Urothelium cell line (cell line): Measurements from ENCODE around the gene SCAF4.
"Not testable (repeated sequence)": the region's sequence is repeated elsewhere in the genome, so short reads cannot be mapped to it uniquely, and the experiment has no call there.

Source experiments
- DNase-seq: peaks from one replicate; pipeline ENCODE4 v3.0.0; 2011; ENCODE audit warnings: low spot score, mixed read lengths
- FAIRE-seq: peaks from 2 replicates; lab custom pipeline; 2011; peaks lifted over from hg19 to GRCh38; lab: Jason Lieb, UNC

SCAF4 gene

GRCh38 chr21:31731857-31732596, at the start of gene SCAF4:
TSS of gene SCAF4 (minus strand) at chr21:31732118. CDS start at chr21:31731692, 426 bp downstream.
- peak; percentile 99 for FAIRE-seq
- DNase-seq = peak; percentile 100

GRCh38 chr21:31780944-31781343, 49.0 kb upstream of the SCAF4 start:
- FAIRE-seq (no peak), DNase-seq (no peak)

DNA sequence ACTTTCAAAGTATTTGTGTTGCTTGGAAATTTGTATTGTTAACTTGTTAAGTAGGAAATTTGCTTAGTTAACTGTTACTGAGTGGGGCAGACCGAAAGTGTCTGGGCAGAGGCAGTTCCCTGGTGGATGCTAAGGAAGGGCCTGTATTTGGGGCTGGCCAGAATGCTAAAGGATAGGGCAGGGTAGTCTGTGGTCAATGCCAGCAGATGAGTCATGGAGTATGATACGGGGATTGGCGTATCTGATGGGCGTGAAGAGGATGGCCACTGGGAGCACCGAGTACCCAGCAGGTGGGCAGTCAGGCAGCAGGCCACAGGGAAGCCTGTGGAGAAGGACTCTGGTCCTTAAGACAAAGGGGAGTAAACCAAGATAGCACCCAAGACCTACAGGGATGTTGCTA, 46.6 kb upstream of the SCAF4 start:
- FAIRE-seq = peak; percentile 46

DNA sequence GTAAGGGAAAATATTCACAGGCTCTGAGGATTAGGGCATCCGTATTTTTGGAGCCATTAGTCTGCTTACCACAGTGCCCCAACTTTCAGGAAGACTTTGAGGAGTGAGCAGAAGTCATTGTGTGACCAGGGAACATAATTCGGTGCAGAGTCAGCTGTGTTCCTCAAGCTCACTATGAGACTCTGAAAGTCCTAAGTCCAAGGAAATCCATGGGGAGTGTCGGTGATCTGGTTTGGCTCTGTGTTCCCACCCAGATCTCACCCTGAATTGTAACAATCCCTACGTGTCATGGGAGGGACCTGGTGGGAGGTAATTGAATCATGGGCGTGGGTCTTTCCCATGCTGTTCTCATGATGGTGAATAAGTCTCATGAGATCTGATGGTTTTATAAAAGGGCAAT, 45.9 kb upstream of the SCAF4 start:
- DNase-seq (no peak), FAIRE-seq (no peak)

More for the DNA sequence above, 46.6 kb upstream of the SCAF4 start:
- DNase-seq = no peak

GRCh38 chr21:31774031-31774430, 42.1 kb upstream of the SCAF4 start:
- FAIRE-seq = no peak
- no peak for DNase-seq

DNA sequence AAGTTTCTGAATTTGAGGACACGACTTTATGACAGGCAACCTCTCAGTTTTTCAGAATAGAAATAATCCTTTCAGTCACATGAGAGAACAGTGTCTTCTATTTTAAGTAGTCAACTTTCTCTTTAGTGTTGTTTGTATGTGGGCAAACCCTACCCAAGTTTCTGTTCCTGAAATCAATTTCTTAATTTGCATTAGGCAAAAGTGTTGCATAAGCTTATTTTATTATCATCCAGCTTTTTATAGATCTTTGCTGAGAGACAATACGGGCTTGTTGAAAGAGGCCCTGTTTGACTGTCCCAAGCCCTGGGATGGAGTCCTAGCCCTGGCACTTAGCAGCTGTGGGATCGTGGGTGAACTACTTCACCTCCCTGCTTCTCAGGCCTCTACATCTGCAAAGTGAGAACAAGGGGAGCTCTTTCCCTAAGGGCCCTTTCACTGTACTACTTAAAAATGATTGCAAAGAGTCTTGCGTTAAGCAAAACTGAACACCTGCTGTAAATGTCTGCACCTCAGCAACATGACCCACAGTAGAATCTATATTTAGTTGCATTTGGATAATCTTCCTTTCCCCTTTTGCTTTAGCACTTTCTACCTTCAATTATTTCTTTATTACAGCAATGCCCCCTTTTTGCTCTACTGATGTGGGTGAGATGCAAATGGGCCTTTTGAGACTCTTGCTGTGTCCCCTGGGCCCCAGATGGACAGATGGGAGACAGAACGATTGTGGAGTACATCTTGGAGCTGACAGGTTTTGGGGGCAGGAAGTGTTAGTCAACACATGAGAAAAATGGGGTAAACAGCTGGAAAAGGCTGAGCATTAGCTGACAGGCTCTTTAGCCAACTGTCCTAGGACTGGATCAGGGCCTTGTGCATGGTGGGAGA, 41.0 kb upstream of the SCAF4 start:
- no peak for FAIRE-seq

GRCh38 chr21:31771685-31772084, 39.8 kb upstream of the SCAF4 start:
- FAIRE-seq (no peak), DNase-seq (no peak)

More for the DNA sequence above, 41.0 kb upstream of the SCAF4 start:
- no peak for DNase-seq

DNA sequence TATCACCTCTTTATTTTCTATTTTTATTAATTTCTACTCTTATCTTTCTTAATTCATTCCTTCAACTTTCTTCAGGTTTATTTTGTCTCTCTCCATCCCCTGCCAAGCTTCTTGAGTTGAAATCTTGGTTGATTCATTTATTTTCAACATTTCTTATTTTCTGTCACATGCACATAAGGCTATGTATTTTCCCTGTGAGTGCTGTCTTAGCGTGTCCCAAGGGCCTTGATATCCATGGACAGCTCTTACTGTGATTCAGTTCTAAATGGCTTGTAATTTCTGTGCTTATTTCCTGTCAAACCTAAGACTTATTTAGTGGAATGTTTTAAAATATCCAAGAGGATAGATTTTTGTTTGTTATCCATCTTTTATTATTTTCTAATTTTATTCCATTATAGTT, 36.8 kb upstream of the SCAF4 start:
- DNase-seq (no peak), FAIRE-seq (no peak)

DNA sequence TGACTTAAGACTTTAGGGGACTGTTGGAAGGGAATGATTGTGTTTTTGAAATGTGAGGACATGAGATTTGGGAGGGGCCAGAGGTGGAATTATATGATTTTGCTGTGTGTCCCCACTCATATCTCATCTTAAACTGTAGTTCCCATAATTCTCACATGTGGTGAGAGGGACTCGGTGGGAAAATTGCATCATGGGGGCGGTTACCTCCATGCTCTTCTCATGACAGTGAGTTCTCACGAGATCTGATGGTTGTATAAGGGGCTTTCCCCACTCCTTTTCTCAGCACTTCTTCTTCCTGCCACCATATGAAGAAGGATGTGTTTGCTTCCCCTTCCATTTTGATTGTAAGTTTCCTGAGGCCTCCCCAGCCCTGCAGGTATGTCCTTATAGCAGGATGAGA, 35.0 kb upstream of the SCAF4 start:
- FAIRE-seq (no peak), DNase-seq (no peak)

DNA sequence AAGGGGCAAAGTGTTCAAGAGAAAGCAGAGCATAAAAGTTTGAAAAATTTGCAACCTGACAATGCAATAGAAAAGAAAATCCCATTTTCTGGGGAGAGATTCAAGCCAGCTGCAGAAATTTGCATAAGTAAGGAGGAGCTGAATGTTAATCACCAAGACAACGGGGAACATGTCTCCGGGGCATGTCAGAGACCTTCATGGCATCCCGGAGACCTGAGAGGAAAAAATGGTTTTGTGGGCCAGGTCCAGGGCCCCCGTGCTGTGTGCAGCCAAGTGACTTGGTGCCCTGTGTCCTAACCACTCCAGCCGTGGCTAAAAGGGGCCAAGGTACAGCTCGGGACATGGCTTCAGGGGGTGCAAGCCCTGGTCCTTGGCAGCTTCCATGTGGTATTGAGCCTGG, 33.9 kb upstream of the SCAF4 start:
- not testable (repeated sequence) for FAIRE-seq, DNase-seq

- FAIRE-seq (no peak), DNase-seq (no peak)
Measured at GRCh38 chr21:31760931-31761330, 29.0 kb upstream of the SCAF4 start.

- FAIRE-seq = peak; percentile 71
- no peak for DNase-seq
Measured at GRCh38 chr21:31756787-31757186, 24.9 kb upstream of the SCAF4 start.

- FAIRE-seq = no peak
Measured at GRCh38 chr21:31755027-31755426, 23.1 kb upstream of the SCAF4 start.

GRCh38 chr21:31754708-31754960, 22.7 kb upstream of the SCAF4 start:
- DNase-seq = no peak
- no peak for FAIRE-seq

More at GRCh38 chr21:31755027-31755426, 23.1 kb upstream of the SCAF4 start:
- DNase-seq = no peak

GRCh38 chr21:31753949-31754707, 22.2 kb upstream of the SCAF4 start:
- no peak for DNase-seq
- FAIRE-seq = no peak

GRCh38 chr21:31752967-31753366, 21.0 kb upstream of the SCAF4 start:
- no peak for FAIRE-seq
- no peak for DNase-seq

- DNase-seq (no peak), FAIRE-seq (peak; percentile 84)
Measured at GRCh38 chr21:31752352-31752751, 20.4 kb upstream of the SCAF4 start.

DNA sequence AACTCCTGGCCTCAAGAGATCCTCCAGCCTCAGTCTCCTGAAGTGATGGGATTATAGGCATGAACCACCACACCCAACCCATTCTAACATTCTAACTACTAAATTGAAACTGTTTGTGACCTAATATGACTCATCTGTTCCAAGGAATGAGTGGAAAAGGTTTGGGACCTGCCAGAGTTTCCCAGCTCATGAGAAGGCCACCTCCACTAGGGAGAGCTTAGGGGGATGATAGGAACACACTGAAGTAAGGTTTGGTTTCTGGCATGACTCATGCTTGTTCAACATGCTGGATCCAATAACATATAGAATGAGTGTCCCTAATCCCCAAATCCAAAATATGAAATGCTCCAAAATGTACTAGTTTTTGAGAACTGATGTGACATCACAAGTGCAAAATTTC, 18.9 kb upstream of the SCAF4 start:
- peak; percentile 52 for DNase-seq
- no peak for FAIRE-seq

GRCh38 chr21:31744182-31744800, 12.4 kb upstream of the SCAF4 start:
- no peak for FAIRE-seq
- no peak for DNase-seq

GRCh38 chr21:31743712-31744111, 11.8 kb upstream of the SCAF4 start:
- DNase-seq (no peak), FAIRE-seq (no peak)

GRCh38 chr21:31741116-31741515, 9.2 kb upstream of the SCAF4 start:
- FAIRE-seq = no peak
- no peak for DNase-seq
